GM10266 (cell line): ENCODE measurements around the gene HCAR3.
"Not testable (repeated sequence)": the region's sequence is repeated elsewhere in the genome, so short reads cannot be mapped to it uniquely, and the experiment has no call there.

Source experiments
- DNase-seq: peaks from one replicate; pipeline ENCODE4 v3.0.0; 2012; ENCODE audit errors: extremely low spot score
- CTCF ChIP-seq: IDR thresholded peaks from 2 replicates; pipeline ENCODE4 v1.5.1; 2012; ENCODE audit warnings: mild to moderate bottlenecking, low read depth; ENCODE audit not compliant: control insufficient read depth, insufficient read depth; ENCODE audit errors: missing control alignments

The HCAR3 gene

GRCh38 chr12:122721057-122721545 lies 4.5 kb upstream of the HCAR3 start:
- no peak for TF ChIP-seq CTCF
- peak; percentile 29 for DNase-seq

- DNase-seq = not testable (repeated sequence)
Observed at GRCh38 chr12:122715211-122715610, 1.4 kb downstream of the HCAR3 start.

GRCh38 chr12:122713491-122714188 lies 3.0 kb downstream of the HCAR3 start:
- DNase-seq = not testable (repeated sequence)

- DNase-seq = not testable (repeated sequence)
Observed at GRCh38 chr12:122711266-122711665, 5.3 kb downstream of the HCAR3 start.

GRCh38 chr12:122710341-122710740 lies 6.3 kb downstream of the HCAR3 start:
- not testable (repeated sequence) for DNase-seq

GRCh38 chr12:122709287-122709686 lies 7.3 kb downstream of the HCAR3 start:
- not testable (repeated sequence) for DNase-seq

GRCh38 chr12:122703841-122704240 lies 12.8 kb downstream of the HCAR3 start:
- DNase-seq = not testable (repeated sequence)

- not testable (repeated sequence) for DNase-seq
Observed at GRCh38 chr12:122702890-122703611, 13.6 kb downstream of the HCAR3 start, which contains the start of gene HCAR2. TSS of gene HCAR2 (minus strand) at chr12:122703357. CDS start at chr12:122703283, 74 bp downstream.

GRCh38 chr12:122701481-122701880 lies 15.1 kb downstream of the HCAR3 start:
- DNase-seq = not testable (repeated sequence)

GRCh38 chr12:122700038-122700710 lies 16.4 kb downstream of the HCAR3 start:
- DNase-seq = not testable (repeated sequence)

- DNase-seq = not testable (repeated sequence)
Observed at GRCh38 chr12:122696922-122697321, 19.7 kb downstream of the HCAR3 start.

GRCh38 chr12:122691566-122691965 lies 25.0 kb downstream of the HCAR3 start:
- DNase-seq = no peak
- no peak for TF ChIP-seq CTCF

- TF ChIP-seq CTCF = no peak
- DNase-seq = no peak
Observed at GRCh38 chr12:122688291-122688690, 28.3 kb downstream of the HCAR3 start.
